Measurements from ENCODE around the gene CMSS1. TPM values are rescaled to one million over a fixed set of nuclear protein-coding genes. Genes with fewer than 3 reads are reported as not detected.

The CMSS1 gene
- total and polyA plus RNA-seq, 2 of the 13 experiments (the other 11 are each of a cell fraction or from before 2014, with no cell fraction given), result 6.4 to 48.7 TPM

- no peak overlapping the region for H3K27ac ChIP-seq (ENCODE audit: extremely low read length, insufficient read depth, low read length)
- no peak for FAIRE-seq
- CTCF ChIA-PET (ENCODE audit: low intra/inter-chr PET ratio, low total read pairs), result no interaction called here
- H3K4me3 ChIP-seq (replicated peaks in 1 of 3; ENCODE audit: insufficient read depth in 1 of 3, low read depth in 2 of 3, low read length in 3 of 3), result no peak overlapping the region
- H3K4me2 ChIP-seq (ENCODE audit: low read depth, low read length), result no peak overlapping the region
- H3K9me3 ChIP-seq (ENCODE audit: low read length), result no peaks in the 10 kb centered on the region
- H3K9ac ChIP-seq (ENCODE audit: insufficient read depth, low read depth, low read length), result no peak overlapping the region
- H3K27me3 ChIP-seq (ENCODE audit: control insufficient read depth in 1 of 2, insufficient read depth in 2 of 2, low read length in 2 of 2), result no peaks in the 10 kb centered on the region; a peak in 1 of 5 replicates
- H4K20me1 ChIP-seq (ENCODE audit: insufficient read depth, low read length), result no peaks in the 10 kb centered on the region
- H3K4me1 ChIP-seq (ENCODE audit: insufficient read depth, low read length), result no peaks in the 10 kb centered on the region
- no peak for ATAC-seq
- POLR2A ChIA-PET, result no interaction called here
- H3K79me2 ChIP-seq (ENCODE audit: insufficient read depth, low read length), result no peaks in the 10 kb centered on the region
- intact Hi-C loops (cut with micrococcal nuclease; ENCODE audit: unreplicated experiment), result no loop called here
- H2AFZ ChIP-seq (ENCODE audit: low read length), result no peak overlapping the region
- BruUV-seq (replicated peaks), result no TSS peak
- in situ Hi-C loops (cut with HindIII; ENCODE audit: extremely low pct_ligation_motif_present, low pct_unique_long_range_greater_than_20kb), result no loop called here
- no peaks in the 10 kb centered on the region for H3K36me3 ChIP-seq (replicated peaks in 1 of 2; ENCODE audit: control insufficient read depth in 1 of 2, insufficient read depth in 2 of 2, low read length in 2 of 2)
- 15% methylated on average over 3 of the region's 3 CpGs for WGBS (ENCODE audit: low lambda C conversion rate)
- DNase-seq (ENCODE audit: low spot score), result no peak
- TF ChIP-seq CEBPB (IDR thresholded peaks at IDR 0.05; ENCODE audit: borderline replicate concordance, low read depth, low read length) (no peak), AFF4 (CRISPR knock-in tag; IDR thresholded peaks at IDR 0.05) (no peak), ZNF556 (CRISPR knock-in tag; IDR thresholded peaks at IDR 0.05; ENCODE audit: borderline replicate concordance) (no peak), ZNF557 (CRISPR knock-in tag; IDR thresholded peaks at IDR 0.05) (no peak), GFI1 (CRISPR knock-in tag; IDR thresholded peaks at IDR 0.05; ENCODE audit: borderline replicate concordance) (no peak)
Measured at GRCh38 chr3:99772171-99772570, 45.5 kb upstream of the CMSS1 start.

- DNase-seq (ENCODE audit: low spot score), result no peak
- Histone ChIP-seq H3K79me2 (ENCODE audit: insufficient read depth, low read length) (no peaks in the 10 kb centered on the region), H3K4me3 (replicated peaks in 1 of 3; ENCODE audit: insufficient read depth in 1 of 3, low read depth in 2 of 3, low read length in 3 of 3) (no peak overlapping the region), H3K9me3 (ENCODE audit: low read length) (no peaks in the 10 kb centered on the region), H3K4me1 (ENCODE audit: insufficient read depth, low read length) (no peaks in the 10 kb centered on the region), H2AFZ (ENCODE audit: low read length) (no peak overlapping the region), H3K9ac (ENCODE audit: insufficient read depth, low read depth, low read length) (no peak overlapping the region), H3K36me3 (replicated peaks in 1 of 2; ENCODE audit: control insufficient read depth in 1 of 2, insufficient read depth in 2 of 2, low read length in 2 of 2) (no peaks in the 10 kb centered on the region), H3K27ac (ENCODE audit: extremely low read length, insufficient read depth, low read length) (no peak overlapping the region), H4K20me1 (ENCODE audit: insufficient read depth, low read length) (no peaks in the 10 kb centered on the region), H3K27me3 (ENCODE audit: control insufficient read depth in 1 of 2, insufficient read depth in 2 of 2, low read length in 2 of 2) (no peaks in the 10 kb centered on the region; a peak in 1 of 5 replicates), H3K4me2 (ENCODE audit: low read depth, low read length) (no peak overlapping the region)
- ChIA-PET CTCF (ENCODE audit: low intra/inter-chr PET ratio, low total read pairs) (no interaction called here), POLR2A (no interaction called here)
- no TSS peak for BruUV-seq (replicated peaks)
- intact Hi-C loops (cut with micrococcal nuclease; ENCODE audit: unreplicated experiment), result no loop called here
- no peak for ATAC-seq
- 20% methylated on average over 1 of the region's 1 CpG for WGBS (ENCODE audit: low lambda C conversion rate)
- in situ Hi-C loops (cut with HindIII; ENCODE audit: extremely low pct_ligation_motif_present, low pct_unique_long_range_greater_than_20kb), result no loop called here
- no peak for FAIRE-seq
- no peak for TF ChIP-seq NFIB (CRISPR knock-in tag; IDR thresholded peaks at IDR 0.05; ENCODE audit: borderline replicate concordance)
- no peak for TF ChIP-seq ZNF597 (CRISPR knock-in tag; IDR thresholded peaks at IDR 0.05)
- no peak for TF ChIP-seq ZKSCAN5 (CRISPR knock-in tag; IDR thresholded peaks at IDR 0.05)
- no peak for TF ChIP-seq SNRNP70 (IDR thresholded peaks at IDR 0.05; ENCODE audit: low read depth, low read length)
- TF ChIP-seq MTF2 (CRISPR knock-in tag; IDR thresholded peaks at IDR 0.05; ENCODE audit: borderline replicate concordance), result no peak
- no peak for TF ChIP-seq ZNF614 (CRISPR knock-in tag; IDR thresholded peaks at IDR 0.05; ENCODE audit: borderline replicate concordance)
- no peak for TF ChIP-seq TOPORS (CRISPR knock-in tag; IDR thresholded peaks at IDR 0.05)
- no peak for TF ChIP-seq TAF1 (CRISPR knock-in tag; IDR thresholded peaks at IDR 0.05)
- TF ChIP-seq ZNF782 (CRISPR knock-in tag; IDR thresholded peaks at IDR 0.05; ENCODE audit: borderline replicate concordance), result no peak
Measured at GRCh38 chr3:99772671-99773070, 45.0 kb upstream of the CMSS1 start.

All from HepG2 (cell line).